T-cell (primary cell): Measurements from ENCODE around the gene DAAM2. TPM values are rescaled to one million over a fixed set of nuclear protein-coding genes. Genes with fewer than 3 reads are reported as not detected.

Experiments used
- ATAC-seq, 4 experiments: fragments of 200-7000 bp in 3 of 4; fragments of 150-1000 bp in 1 of 4; cut with Tn5 transposase; replicated peaks in 1 of 4; 1 replicate in 3 of 4; 2 replicates in 1 of 4; pipeline ENCODE4 v1.10.0; 2021; ENCODE audit warnings: moderate library complexity in 3 of 4, mild to moderate bottlenecking in 2 of 4, moderate number of reproducible peaks in 1 of 4
- CTCF ChIA-PET, 2 donors: fragments of 300-600 bp; sonication (Branson Sonifier 250); formaldehyde crosslinking; loops; one replicate each; lab custom pipeline; 2022; ENCODE audit warnings: antibody characterized with exemption in 2 of 2; lab: Charles Lee
- POLR2A ChIA-PET, 2 donors: fragments of 300-600 bp; sonication (Branson Sonifier 250); formaldehyde crosslinking; loops; one replicate each; lab custom pipeline; 2022; ENCODE audit warnings: antibody characterized with exemption in 2 of 2; lab: Charles Lee
- DNase-seq, 35 experiments: peaks; one replicate each; pipeline versions ENCODE4 v3.0.0 to v3.0.0-alpha.2; 2013 to 2023
- H3K27ac ChIP-seq: one replicate; pipeline ENCODE4 v1.5.1; 2013; ENCODE audit warnings: low read length
- H3K27me3 ChIP-seq, 2 experiments: replicated peaks in 1 of 2; 1 replicate in 1 of 2; 2 replicates in 1 of 2; pipeline versions ENCODE4 v1.6.1 to v1.7.0; 2013; ENCODE audit warnings: low read length in 1 of 2, mixed read lengths in 1 of 2; ENCODE audit not compliant: control insufficient read depth in 2 of 2, insufficient read depth in 2 of 2; ENCODE audit errors: extremely low read depth in 1 of 2
- H3K36me3 ChIP-seq, 2 donors: 1 replicate in 1 of 2; 2 replicates in 1 of 2; pipeline versions ENCODE4 v1.6.1 to v1.7.0; 2013; ENCODE audit warnings: low read length in 1 of 2; ENCODE audit not compliant: control insufficient read depth in 2 of 2, insufficient read depth in 1 of 2; ENCODE audit errors: extremely low read depth in 1 of 2
- H3K4me1 ChIP-seq, 2 experiments: 1 replicate in 1 of 2; 2 replicates in 1 of 2; pipeline versions ENCODE4 v1.6.1 to v1.7.0; 2013; ENCODE audit warnings: low read length in 2 of 2, mixed read lengths in 1 of 2; ENCODE audit not compliant: insufficient read depth in 2 of 2, control insufficient read depth in 1 of 2; ENCODE audit errors: extremely low read depth in 1 of 2
- H3K4me3 ChIP-seq, 2 donors: 1 replicate in 1 of 2; 2 replicates in 1 of 2; pipeline versions ENCODE4 v1.5.1 to v1.7.0; 2013; ENCODE audit warnings: mild to moderate bottlenecking in 2 of 2, low read length in 1 of 2, moderate library complexity in 1 of 2; ENCODE audit not compliant: control insufficient read depth in 1 of 2; ENCODE audit errors: extremely low read depth in 1 of 2
- H3K9me3 ChIP-seq: 2 replicates; pipeline ENCODE4 v1.7.0; 2013
- H3K27ac Mint-ChIP-seq, 2 donors: one replicate each; pipeline ENCODE4 v1.8.0; 2020 to 2021; ENCODE audit warnings: mild to moderate bottlenecking in 2 of 2, mixed read lengths in 2 of 2
- H3K27me3 Mint-ChIP-seq, 2 donors: one replicate each; pipeline ENCODE4 v1.8.0; 2021 to 2022; ENCODE audit warnings: mixed read lengths in 2 of 2
- H3K36me3 Mint-ChIP-seq: one replicate; pipeline ENCODE4 v1.8.0; 2021; ENCODE audit warnings: mixed read lengths
- H3K4me1 Mint-ChIP-seq, 3 donors: one replicate each; pipeline ENCODE4 v1.8.0; 2020 to 2022; ENCODE audit warnings: mixed read lengths in 3 of 3, mild to moderate bottlenecking in 1 of 3
- H3K4me3 Mint-ChIP-seq, 3 donors: one replicate each; pipeline ENCODE4 v1.8.0; 2020 to 2022; ENCODE audit warnings: mild to moderate bottlenecking in 3 of 3, mixed read lengths in 3 of 3, moderate library complexity in 3 of 3
- H3K9me3 Mint-ChIP-seq, 3 donors: one replicate each; pipeline ENCODE4 v1.8.0; 2020 to 2022; ENCODE audit warnings: mixed read lengths in 3 of 3
- WGBS: methylation state at CpG from one replicate; pipeline ENCODE4 v1.1.5; 2013; ENCODE audit warnings: missing lambda C conversion rate; ENCODE audit not compliant: insufficient coverage; 5-methylcytosine and 5-hydroxymethylcytosine counted together
- total RNA-seq, 35 experiments: library from RNA in 6 of 35; stranded (reverse) in 6 of 35; fragments of 120-200 nt in 1 of 35; gene quantifications; one replicate each; pipeline versions ENCODE4 v1.2.1 to v1.2.4 and lab custom pipeline; 2013 to 2026

Gene DAAM2
- total RNA-seq, 5 donors from 2014 or later (not counting 1 experiment from before 2014, with no cell fraction given): 0.03 to 0.07 TPM; not detected in 3

DNA sequence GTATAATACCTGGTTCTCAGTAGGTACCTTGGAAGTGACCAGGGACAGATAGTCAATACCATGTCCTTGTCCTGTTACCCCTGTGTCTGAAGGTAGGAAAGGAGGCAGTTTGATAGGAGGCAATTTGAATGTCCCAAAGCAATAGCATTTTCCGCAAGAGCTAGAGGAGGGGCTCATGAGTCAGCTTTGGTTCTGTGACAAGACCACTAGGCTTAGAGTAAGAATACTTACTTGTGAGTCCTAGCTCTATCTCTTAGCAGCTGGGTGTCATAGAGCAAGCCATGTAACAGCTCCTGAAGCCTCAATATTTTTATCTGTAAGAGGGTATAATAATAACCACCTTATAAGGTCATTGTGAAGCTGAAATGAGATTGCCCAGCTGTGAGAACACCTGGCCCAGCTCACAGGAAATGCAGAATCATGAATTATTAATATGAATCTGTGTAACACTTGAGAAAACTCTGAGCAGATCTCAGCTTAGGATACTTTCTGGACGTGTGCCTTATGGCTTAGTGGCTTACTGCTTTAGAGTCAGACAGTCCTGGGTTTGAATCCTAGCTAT, 58.6 kb downstream of the DAAM2 start:
- Histone ChIP-seq H3K9me3 (no peaks in the 10 kb centered on the region), H3K27ac (no peak overlapping the region), H3K4me3 (no peak overlapping the region), H3K4me1 (no peaks in the 10 kb centered on the region), H3K27me3 (peaks cover 0 to 28% of the 10 kb centered on the region in 2 experiments), H3K36me3 (no peaks in the 10 kb centered on the region)
- H3K36me3 Mint-ChIP-seq: no peaks in the 10 kb centered on the region
- no peaks in the 10 kb centered on the region for H3K4me1 Mint-ChIP-seq
- H3K27me3 Mint-ChIP-seq: peaks cover 9 to 15% of the 10 kb centered on the region in 2 donors
- H3K27ac Mint-ChIP-seq: no peak overlapping the region
- H3K4me3 Mint-ChIP-seq: no peak overlapping the region
- DNase-seq: no peak
- no peaks in the 10 kb centered on the region for H3K9me3 Mint-ChIP-seq
- ChIA-PET POLR2A (no interaction called here), CTCF (no interaction called here)
- WGBS: 50% methylated on average over 2 of the region's 2 CpGs
- no peak for ATAC-seq

- ATAC-seq (no peak), DNase-seq (no peak)
- H3K4me3 ChIP-seq: no peak overlapping the region
- no peaks in the 10 kb centered on the region for H3K9me3 Mint-ChIP-seq
- H3K9me3 ChIP-seq: no peaks in the 10 kb centered on the region
- H3K27me3 ChIP-seq: peaks cover 0 to 28% of the 10 kb centered on the region in 2 experiments
- no peak overlapping the region for H3K27ac Mint-ChIP-seq
- ChIA-PET POLR2A (no interaction called here), CTCF (no interaction called here)
- no peak overlapping the region for H3K4me3 Mint-ChIP-seq
- no peaks in the 10 kb centered on the region for H3K4me1 ChIP-seq
- H3K27ac ChIP-seq: no peak overlapping the region
- 85% methylated on average over 4 of the region's 4 CpGs for WGBS
- no peaks in the 10 kb centered on the region for H3K36me3 Mint-ChIP-seq
- H3K27me3 Mint-ChIP-seq: peaks cover 9 to 15% of the 10 kb centered on the region in 2 donors
- H3K4me1 Mint-ChIP-seq: no peaks in the 10 kb centered on the region
- no peaks in the 10 kb centered on the region for H3K36me3 ChIP-seq
Measured at GRCh38 chr6:39851331-39851730, 59.2 kb downstream of the DAAM2 start.

DNA sequence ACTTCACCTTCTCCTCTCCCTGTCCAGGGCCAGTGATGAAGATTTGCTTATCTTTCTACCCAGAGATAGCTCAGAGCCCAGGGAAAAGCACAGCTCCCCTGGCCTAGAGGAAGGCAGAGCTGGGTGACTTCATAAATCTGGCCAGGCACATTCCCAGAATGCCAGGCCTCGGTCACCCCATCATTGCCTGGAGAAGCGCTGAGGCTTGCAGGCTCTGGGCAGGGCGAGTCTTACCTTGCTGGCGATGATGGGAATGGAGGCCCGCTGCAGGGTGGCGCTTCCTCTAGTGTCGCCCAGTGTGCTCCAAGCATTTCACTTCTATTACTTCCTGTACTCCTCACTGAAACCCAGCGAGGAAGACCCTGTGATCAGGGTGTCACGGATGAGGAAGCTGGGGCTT, 60.1 kb downstream of the DAAM2 start:
- no peaks in the 10 kb centered on the region for H3K4me1 Mint-ChIP-seq
- H3K27me3 Mint-ChIP-seq: peaks cover 13 to 19% of the 10 kb centered on the region in 2 donors
- no peaks in the 10 kb centered on the region for H3K9me3 Mint-ChIP-seq
- no peaks in the 10 kb centered on the region for H3K9me3 ChIP-seq
- CTCF ChIA-PET: interaction anchor here in 1 of 2 donors (1.4 kb wide), 1 partner anchor 13 kb away, joined by 3 read pairs; no protein-coding TSS in a partner anchor
- H3K36me3 Mint-ChIP-seq: no peaks in the 10 kb centered on the region
- H3K36me3 ChIP-seq: no peaks in the 10 kb centered on the region
- WGBS: 93% methylated on average over 3 of the region's 9 CpGs
- H3K4me3 ChIP-seq: no peak overlapping the region
- no peak for ATAC-seq
- H3K27me3 ChIP-seq: peaks cover 0 to 25% of the 10 kb centered on the region in 2 experiments
- no peak overlapping the region for H3K27ac Mint-ChIP-seq
- no peaks in the 10 kb centered on the region for H3K4me1 ChIP-seq
- H3K27ac ChIP-seq: no peak overlapping the region
- POLR2A ChIA-PET: no interaction called here
- DNase-seq: no peak
- H3K4me3 Mint-ChIP-seq: no peak overlapping the region

GRCh38 chr6:39853604-39854003, 61.4 kb downstream of the DAAM2 start:
- peaks cover 16 to 17% of the 10 kb centered on the region in 2 donors for H3K27me3 Mint-ChIP-seq
- DNase-seq (no peak), ATAC-seq (no peak)
- 84% methylated on average over 3 of the region's 3 CpGs for WGBS
- H3K36me3 ChIP-seq: no peaks in the 10 kb centered on the region
- H3K27ac ChIP-seq: no peak overlapping the region
- no peak overlapping the region for H3K27ac Mint-ChIP-seq
- no peak overlapping the region for H3K4me3 ChIP-seq
- H3K4me3 Mint-ChIP-seq: no peak overlapping the region
- H3K27me3 ChIP-seq: peaks cover 0 to 23% of the 10 kb centered on the region in 2 experiments
- no peaks in the 10 kb centered on the region for H3K4me1 ChIP-seq
- no peaks in the 10 kb centered on the region for H3K4me1 Mint-ChIP-seq
- no peaks in the 10 kb centered on the region for H3K9me3 ChIP-seq
- no peaks in the 10 kb centered on the region for H3K9me3 Mint-ChIP-seq
- ChIA-PET CTCF (no interaction called here), POLR2A (no interaction called here)
- no peaks in the 10 kb centered on the region for H3K36me3 Mint-ChIP-seq

- 88% methylated on average over 3 of the region's 7 CpGs for WGBS
- peaks cover 20 to 21% of the 10 kb centered on the region in 2 donors for H3K27me3 Mint-ChIP-seq
Measured at GRCh38 chr6:39855356-39855995, 63.3 kb downstream of the DAAM2 start.

DNA sequence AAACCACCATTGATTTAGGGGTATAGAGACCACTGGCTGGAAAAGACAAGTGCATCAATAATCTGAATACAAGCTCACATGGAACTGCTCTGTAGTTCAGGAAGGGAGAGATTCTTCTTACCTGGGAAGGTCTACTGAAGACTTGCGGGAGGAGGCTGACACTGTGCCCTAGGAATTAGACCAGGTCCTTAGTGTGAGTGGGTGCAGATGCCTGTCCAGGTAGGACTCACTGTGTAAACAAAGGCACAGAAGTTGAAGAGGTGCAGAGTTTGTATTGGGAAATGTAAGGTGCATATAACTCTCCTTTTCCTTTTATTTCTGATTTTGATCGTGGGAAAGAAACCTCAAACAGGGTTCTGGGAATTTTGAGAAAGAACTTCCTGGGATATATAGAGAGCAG, 66.8 kb downstream of the DAAM2 start:
- Histone ChIP-seq H3K27me3 (peaks cover 0 to 11% of the 10 kb centered on the region in 2 experiments), H3K4me1 (no peaks in the 10 kb centered on the region), H3K27ac (no peak overlapping the region), H3K4me3 (no peak overlapping the region), H3K36me3 (no peaks in the 10 kb centered on the region), H3K9me3 (no peaks in the 10 kb centered on the region)
- ChIA-PET POLR2A (no interaction called here), CTCF (no interaction called here)
- ATAC-seq: no peak
- Mint-ChIP-seq H3K4me3 (no peak overlapping the region), H3K9me3 (no peaks in the 10 kb centered on the region), H3K36me3 (no peaks in the 10 kb centered on the region), H3K4me1 (no peaks in the 10 kb centered on the region), H3K27ac (no peak overlapping the region), H3K27me3 (peaks cover 21 to 27% of the 10 kb centered on the region in 2 donors)
- 60% methylated on average over 1 of the region's 2 CpGs for WGBS
- no peak for DNase-seq

More at GRCh38 chr6:39855356-39855995, 63.3 kb downstream of the DAAM2 start:
- no peak overlapping the region for H3K27ac Mint-ChIP-seq
- DNase-seq (no peak), ATAC-seq (no peak)
- ChIA-PET CTCF (interaction anchor here in 1 of 2 donors (0.5 kb wide), 1 partner anchor 14 kb away, joined by 6 read pairs; no protein-coding TSS in a partner anchor), POLR2A (no interaction called here)
- H3K36me3 Mint-ChIP-seq: no peaks in the 10 kb centered on the region
- Histone ChIP-seq H3K27ac (no peak overlapping the region), H3K4me1 (no peaks in the 10 kb centered on the region), H3K9me3 (no peaks in the 10 kb centered on the region), H3K27me3 (peaks cover 0 to 20% of the 10 kb centered on the region in 2 experiments), H3K4me3 (no peak overlapping the region), H3K36me3 (no peaks in the 10 kb centered on the region)
- H3K4me3 Mint-ChIP-seq: no peak overlapping the region
- H3K9me3 Mint-ChIP-seq: no peaks in the 10 kb centered on the region
- no peaks in the 10 kb centered on the region for H3K4me1 Mint-ChIP-seq
